Osteoblast (primary cell): Measurements from ENCODE around the gene WSCD2. TPM values are rescaled to one million over a fixed set of nuclear protein-coding genes. Genes with fewer than 3 reads are reported as not detected.

Experiments
- DNase-seq: peaks from one replicate; pipeline ENCODE4 v3.0.0; 2011; ENCODE audit warnings: low spot score, mixed read lengths; ENCODE audit not compliant: insufficient read length; ENCODE audit errors: missing footprints
- H2AFZ ChIP-seq: 2 replicates; pipeline ENCODE4 v1.6.0; 2011; ENCODE audit warnings: mild to moderate bottlenecking, low read length
- H3K27ac ChIP-seq: 2 replicates; pipeline ENCODE4 v1.5.1; 2011; ENCODE audit warnings: mild to moderate bottlenecking, low read depth, low read length, moderate library complexity
- H3K27me3 ChIP-seq: 2 replicates; pipeline ENCODE4 v1.6.0; 2012; ENCODE audit warnings: mild to moderate bottlenecking, control low read depth, inconsistent platforms, low read length, moderate library complexity; ENCODE audit not compliant: insufficient read depth
- H3K36me3 ChIP-seq: 2 replicates; pipeline ENCODE4 v1.5.1; 2011; ENCODE audit warnings: mild to moderate bottlenecking, low read length, control low read depth, moderate library complexity; ENCODE audit not compliant: insufficient read depth
- H3K4me1 ChIP-seq: 2 replicates; pipeline ENCODE4 v1.5.1; 2011; ENCODE audit warnings: mild to moderate bottlenecking, low read length, control low read depth, moderate library complexity; ENCODE audit not compliant: insufficient read depth
- H3K4me2 ChIP-seq: 2 replicates; pipeline ENCODE4 v1.6.0; 2011; ENCODE audit warnings: mild to moderate bottlenecking, low read length; ENCODE audit not compliant: insufficient read depth
- H3K4me3 ChIP-seq: fragments of 200-600 bp; sonication (generic); 3 replicates; pipeline ENCODE4 v1.5.1; 2012; ENCODE audit warnings: mild to moderate bottlenecking, low read length, inconsistent platforms; ENCODE audit not compliant: insufficient read depth
- H3K79me2 ChIP-seq: 2 replicates; pipeline ENCODE4 v1.6.0; 2012; ENCODE audit warnings: mild to moderate bottlenecking, low read length, control low read depth, inconsistent platforms; ENCODE audit not compliant: insufficient read depth
- H3K9me3 ChIP-seq: 2 replicates; pipeline ENCODE4 v1.5.1; 2011; ENCODE audit warnings: low read depth, low read length, control low read depth
- H4K20me1 ChIP-seq: 2 replicates; pipeline ENCODE4 v1.6.0; 2012; ENCODE audit warnings: mild to moderate bottlenecking, low read length, control low read depth; ENCODE audit not compliant: insufficient read depth
- CTCF ChIP-seq: IDR thresholded peaks from 2 replicates; pipeline ENCODE4 v1.5.1; 2011; ENCODE audit warnings: mild to moderate bottlenecking, low read depth, low read length, moderate library complexity; ENCODE audit errors: extremely low read depth
- total RNA-seq: library from RNA; depleted of rRNA; stranded (reverse); fragments of >200 nt; gene quantifications from 2 replicates; pipeline ENCODE4 v1.2.3, GENCODE V29; 2012

The WSCD2 gene
- total RNA-seq, 1 donor = 0.36 TPM

GRCh38 chr12:108107293-108107692, 21.8 kb upstream of the WSCD2 start:
- no peaks in the 10 kb centered on the region for H4K20me1 ChIP-seq
- DNase-seq = no peak
- H3K79me2 ChIP-seq = no peaks in the 10 kb centered on the region
- no peak overlapping the region for H3K4me2 ChIP-seq
- H3K4me3 ChIP-seq = no peak overlapping the region
- H2AFZ ChIP-seq = no peak overlapping the region
- no peaks in the 10 kb centered on the region for H3K9me3 ChIP-seq
- TF ChIP-seq CTCF = no peak
- no peaks in the 10 kb centered on the region for H3K27me3 ChIP-seq
- no peaks in the 10 kb centered on the region for H3K36me3 ChIP-seq
- no peak overlapping the region for H3K27ac ChIP-seq
- H3K4me1 ChIP-seq = no peaks in the 10 kb centered on the region

GRCh38 chr12:108109504-108109903, 19.6 kb upstream of the WSCD2 start:
- no peak for TF ChIP-seq CTCF
- no peaks in the 10 kb centered on the region for H3K4me1 ChIP-seq
- H3K36me3 ChIP-seq = no peaks in the 10 kb centered on the region
- H3K27ac ChIP-seq = no peak overlapping the region
- H3K79me2 ChIP-seq = no peaks in the 10 kb centered on the region
- no peak overlapping the region for H2AFZ ChIP-seq
- H4K20me1 ChIP-seq = no peaks in the 10 kb centered on the region
- no peaks in the 10 kb centered on the region for H3K27me3 ChIP-seq
- H3K4me3 ChIP-seq = no peak overlapping the region
- H3K9me3 ChIP-seq = no peaks in the 10 kb centered on the region
- H3K4me2 ChIP-seq = no peak overlapping the region
- no peak for DNase-seq

- no peak overlapping the region for H2AFZ ChIP-seq
- no peak overlapping the region for H3K4me3 ChIP-seq
- no peaks in the 10 kb centered on the region for H4K20me1 ChIP-seq
- no peaks in the 10 kb centered on the region for H3K4me1 ChIP-seq
- no peaks in the 10 kb centered on the region for H3K9me3 ChIP-seq
- H3K79me2 ChIP-seq = no peaks in the 10 kb centered on the region
- H3K4me2 ChIP-seq = no peak overlapping the region
- no peaks in the 10 kb centered on the region for H3K27me3 ChIP-seq
- H3K36me3 ChIP-seq = no peaks in the 10 kb centered on the region
- no peak overlapping the region for H3K27ac ChIP-seq
- no peak for TF ChIP-seq CTCF
- DNase-seq = no peak
These were observed 19.1 kb upstream of the WSCD2 start for GRCh38 chr12:108109954-108110353.

GRCh38 chr12:108110844-108111243, 18.2 kb upstream of the WSCD2 start:
- H3K4me1 ChIP-seq = no peaks in the 10 kb centered on the region
- no peak for DNase-seq
- H3K4me3 ChIP-seq = no peak overlapping the region
- H3K27ac ChIP-seq = no peak overlapping the region
- no peaks in the 10 kb centered on the region for H3K79me2 ChIP-seq
- H3K36me3 ChIP-seq = no peaks in the 10 kb centered on the region
- no peaks in the 10 kb centered on the region for H3K9me3 ChIP-seq
- TF ChIP-seq CTCF = no peak
- no peak overlapping the region for H3K4me2 ChIP-seq
- H4K20me1 ChIP-seq = no peaks in the 10 kb centered on the region
- H3K27me3 ChIP-seq = no peaks in the 10 kb centered on the region
- no peak overlapping the region for H2AFZ ChIP-seq
